SKM-1 (cell line): Measurements from ENCODE around the gene FGD5.
A peak's percentile ranks its signal among the peaks of the same experiment; 100 is the strongest.

ENCODE experiments used
- DNase-seq: peaks from one replicate; lab custom pipeline; 2025; ENCODE audit not compliant: unreplicated experiment; lab: John Stamatoyannopoulos, UW

FGD5 gene

GRCh38 chr3:14959359-14959943 is 140.7 kb downstream of the FGD5 start:
- no peak for DNase-seq

GRCh38 chr3:14962762-14963161 is 144.0 kb downstream of the FGD5 start:
- DNase-seq, result no peak

GRCh38 chr3:14967285-14967684 is 148.5 kb downstream of the FGD5 start:
- no peak for DNase-seq

- no peak for DNase-seq
These were observed 150.9 kb downstream of the FGD5 start for GRCh38 chr3:14969671-14970070.

GRCh38 chr3:14976317-14976716 is 157.6 kb downstream of the FGD5 start:
- DNase-seq, result no peak

- peak; percentile 33 for DNase-seq
These were observed 161.9 kb downstream of the FGD5 start for GRCh38 chr3:14980689-14981088.
